SK-N-SH treated with all-trans-retinoic acid at 6 μM for 48 hours (cell line): ENCODE results near the gene RBMS1.

ENCODE experiments used
- CREB5 ChIP-seq: fragments of 250-450 bp; sonication (Bioruptor Pico); IDR thresholded peaks from 2 replicates; pipeline ENCODE4 v1.5.1; 2020; ENCODE audit warnings: low read depth, mild to moderate bottlenecking, moderate library complexity
- ESRRG ChIP-seq: fragments of 250-450 bp; sonication (Bioruptor Pico); IDR thresholded peaks from 2 replicates; pipeline ENCODE4 v1.6.1; 2021; ENCODE audit warnings: mild to moderate bottlenecking
- TOX ChIP-seq: fragments of 250-450 bp; sonication (Bioruptor Pico); IDR thresholded peaks from 2 replicates; pipeline ENCODE4 v1.8.0; 2021; ENCODE audit warnings: mild to moderate bottlenecking, moderate library complexity, borderline replicate concordance
- ZNF8 ChIP-seq: fragments of 450-650 bp; formaldehyde crosslinking; IDR thresholded peaks from 2 replicates; pipeline ENCODE4 v1.5.0; 2020; ENCODE audit warnings: mild to moderate bottlenecking, moderate library complexity

- TF ChIP-seq ZNF8 (no peak), CREB5 (CRISPR knock-in tag) (no peak), ESRRG (CRISPR knock-in tag) (no peak), TOX (CRISPR knock-in tag) (no peak)
These were observed 186.6 kb downstream of the RBMS1 start for GRCh38 chr2:160306985-160307384.
